ENCODE measurements around the gene PRX. TPM values are rescaled to one million over a fixed set of nuclear protein-coding genes. Genes with fewer than 3 reads are reported as not detected.
A peak's percentile ranks its signal among the peaks of the same experiment; 100 is the strongest.

PRX gene
- total RNA-seq, 1 donor from 2014 or later, result 51.5 TPM

GRCh38 chr19:40419066-40419612 is 6.0 kb upstream of the PRX start:
- H3K27me3 ChIP-seq (ENCODE audit: low read depth), result no peaks in the 10 kb centered on the region
- no peak for ATAC-seq
- DNase-seq, result no peak
- peaks cover 73% of the 10 kb centered on the region for H3K4me1 ChIP-seq
- H3K4me3 ChIP-seq, result no peak overlapping the region
- H3K27ac ChIP-seq, result no peak overlapping the region
- intact Hi-C loops (cut with DNase I), result no loop called here
- H3K36me3 ChIP-seq, result peaks cover 14% of the 10 kb centered on the region
- no peaks in the 10 kb centered on the region for H3K9me3 ChIP-seq
- no peak for TF ChIP-seq CTCF (IDR thresholded peaks at IDR 0.05)

GRCh38 chr19:40418040-40418439 is 4.9 kb upstream of the PRX start:
- H3K36me3 ChIP-seq, result peaks cover 10% of the 10 kb centered on the region
- peaks cover 62% of the 10 kb centered on the region for H3K4me1 ChIP-seq

GRCh38 chr19:40417643-40417981 is 4.4 kb upstream of the PRX start:
- no peak for TF ChIP-seq CTCF (IDR thresholded peaks at IDR 0.05)
- ATAC-seq, result no peak
- peak overlapping the region; percentile 78 for H3K27ac ChIP-seq
- H3K36me3 ChIP-seq, result peaks cover 6% of the 10 kb centered on the region
- H3K4me3 ChIP-seq, result peak overlapping the region; percentile 6
- no peaks in the 10 kb centered on the region for H3K27me3 ChIP-seq (ENCODE audit: low read depth)
- no peak for DNase-seq
- no peaks in the 10 kb centered on the region for H3K9me3 ChIP-seq
- H3K4me1 ChIP-seq, result peaks cover 58% of the 10 kb centered on the region
- intact Hi-C loops (cut with DNase I), result no loop called here

More at GRCh38 chr19:40418040-40418439, 4.9 kb upstream of the PRX start:
- Histone ChIP-seq H3K9me3 (no peaks in the 10 kb centered on the region), H3K4me3 (peak overlapping the region; percentile 6), H3K27ac (peak overlapping the region; percentile 78), H3K27me3 (ENCODE audit: low read depth) (no peaks in the 10 kb centered on the region)
- ATAC-seq (no peak), DNase-seq (no peak)
- intact Hi-C loops (cut with DNase I), result no loop called here
- TF ChIP-seq CTCF (IDR thresholded peaks at IDR 0.05), result no peak

- H3K36me3 ChIP-seq, result peaks cover under 1% of the 10 kb centered on the region
- no peaks in the 10 kb centered on the region for H3K27me3 ChIP-seq (ENCODE audit: low read depth)
- H3K4me1 ChIP-seq, result peaks cover 52% of the 10 kb centered on the region
- H3K9me3 ChIP-seq, result no peaks in the 10 kb centered on the region
- peak overlapping the region; percentile 78 for H3K27ac ChIP-seq
- peak overlapping the region; percentile 21 for H3K4me3 ChIP-seq
- intact Hi-C loops (cut with DNase I), result no loop called here
- peak; percentile 63 for DNase-seq
- no peak for TF ChIP-seq CTCF (IDR thresholded peaks at IDR 0.05)
- no peak for ATAC-seq
These were observed 3.9 kb upstream of the PRX start for GRCh38 chr19:40416918-40417642.

- peaks cover 54% of the 10 kb centered on the region for H3K4me1 ChIP-seq
These were observed 2.6 kb upstream of the PRX start for GRCh38 chr19:40415768-40416167.

More at GRCh38 chr19:40415768-40416167, 2.6 kb upstream of the PRX start:
- Histone ChIP-seq H3K4me3 (no peak overlapping the region), H3K9me3 (no peaks in the 10 kb centered on the region), H3K36me3 (no peaks in the 10 kb centered on the region), H3K27ac (peak overlapping the region; percentile 21), H3K27me3 (ENCODE audit: low read depth) (no peaks in the 10 kb centered on the region)
- no peak for DNase-seq
- no peak for TF ChIP-seq CTCF (IDR thresholded peaks at IDR 0.05)
- intact Hi-C loops (cut with DNase I), result no loop called here
- no peak for ATAC-seq
